ENCODE results near the gene CLASP1.
"Not testable (repeated sequence)": the region's sequence is repeated elsewhere in the genome, so short reads cannot be mapped to it uniquely, and the experiment has no call there.

The CLASP1 gene

DNA sequence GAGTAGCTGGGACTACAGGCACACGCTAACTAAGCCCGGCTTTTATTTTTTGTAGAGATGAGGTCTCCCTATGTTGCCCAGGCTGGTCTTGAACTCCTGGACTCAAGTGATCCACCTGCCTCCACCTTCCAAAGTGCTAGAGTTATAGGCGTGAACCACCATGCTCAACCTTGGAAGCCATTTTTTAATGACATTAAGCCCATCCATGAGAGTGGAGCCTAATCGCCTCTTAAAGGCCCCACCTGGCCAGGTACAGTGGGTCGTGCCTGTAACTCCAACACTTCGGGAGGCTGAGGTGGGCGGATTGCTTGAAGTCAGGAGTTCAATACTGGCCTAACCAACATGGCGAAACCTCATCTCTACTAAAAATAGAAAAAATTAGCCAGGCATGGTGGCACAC lies 322.6 kb downstream of the CLASP1 start:
- H3K9me3 Mint-ChIP-seq, result no peaks in the 10 kb centered on the region
- no peaks in the 10 kb centered on the region for H3K4me1 Mint-ChIP-seq
- peaks cover 18 to 20% of the 10 kb centered on the region in 2 donors for H3K27me3 Mint-ChIP-seq
- ATAC-seq (replicated peaks) (no peak), DNase-seq (no peak)
- no peaks in the 10 kb centered on the region for H3K36me3 Mint-ChIP-seq
- no peak overlapping the region for H3K4me3 Mint-ChIP-seq
- no peak overlapping the region for H3K27ac Mint-ChIP-seq

DNA sequence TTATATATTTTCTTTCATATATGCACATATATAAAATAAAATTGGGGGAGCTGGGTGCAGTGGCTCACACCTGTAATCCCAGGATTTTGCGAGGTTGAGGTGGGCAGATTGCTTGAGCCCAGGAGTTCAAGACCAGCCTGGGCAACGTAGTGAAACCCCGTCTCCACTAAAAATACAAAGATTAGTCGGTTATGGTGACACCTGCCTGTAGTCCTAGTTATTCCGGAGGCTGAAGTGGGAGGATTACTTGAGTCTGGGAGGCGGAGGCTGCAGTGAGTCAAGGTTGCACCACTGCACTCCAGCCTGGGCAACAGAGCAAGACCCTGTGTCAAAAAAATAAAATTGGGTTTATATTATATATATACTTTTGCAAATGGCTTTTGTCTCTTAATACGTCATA lies 324.7 kb downstream of the CLASP1 start:
- Mint-ChIP-seq H3K27me3 (peaks cover 18 to 19% of the 10 kb centered on the region in 2 donors), H3K36me3 (no peaks in the 10 kb centered on the region), H3K27ac (no peak overlapping the region), H3K4me3 (no peak overlapping the region), H3K9me3 (no peaks in the 10 kb centered on the region), H3K4me1 (no peaks in the 10 kb centered on the region)
- ATAC-seq (replicated peaks), result no peak
- DNase-seq, result no peak

DNA sequence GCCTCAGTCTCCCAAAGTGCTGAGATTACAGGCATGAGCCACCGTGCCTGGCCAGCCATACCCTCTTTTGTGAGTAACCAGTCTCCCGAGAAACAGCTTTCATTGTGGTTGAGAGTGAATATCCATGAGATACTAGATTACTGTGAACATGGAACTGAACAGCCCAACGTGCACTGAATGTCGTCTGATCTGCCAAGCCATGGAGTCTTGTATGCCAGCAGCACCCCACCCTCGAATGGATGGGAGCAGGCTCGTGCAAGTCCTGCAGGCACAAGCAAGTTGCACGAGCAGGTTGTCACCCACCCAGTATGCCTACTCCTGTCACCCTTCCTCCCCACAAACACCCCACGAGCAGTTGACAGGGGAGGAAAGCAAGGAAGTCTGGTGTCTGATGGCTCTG lies 327.8 kb downstream of the CLASP1 start:
- no peak for ATAC-seq (replicated peaks)
- Mint-ChIP-seq H3K36me3 (no peaks in the 10 kb centered on the region), H3K4me3 (no peak overlapping the region), H3K27me3 (peaks cover 13 to 14% of the 10 kb centered on the region in 2 donors), H3K9me3 (no peaks in the 10 kb centered on the region), H3K27ac (no peak overlapping the region), H3K4me1 (no peaks in the 10 kb centered on the region)
- no peak for DNase-seq

DNA sequence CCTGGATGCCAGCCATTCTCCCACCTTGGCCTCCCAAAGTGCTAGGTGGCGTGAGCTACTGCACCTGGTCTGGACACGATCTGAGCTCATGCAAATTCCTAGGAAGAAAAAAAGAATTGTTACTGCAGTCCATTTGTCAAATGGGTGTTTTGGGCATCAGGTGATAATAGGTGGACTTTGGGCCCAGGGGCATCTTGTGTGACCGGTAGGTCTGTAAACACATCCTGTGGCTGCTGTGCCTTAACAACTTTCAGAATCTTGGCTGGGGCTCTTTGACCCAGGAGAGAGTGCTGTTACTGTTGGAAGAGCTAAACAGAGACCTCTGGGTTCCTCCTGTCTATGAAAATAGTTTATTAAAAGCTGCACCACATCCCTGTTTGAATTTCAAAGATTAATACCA lies 329.3 kb downstream of the CLASP1 start:
- H3K27ac Mint-ChIP-seq, result no peak overlapping the region
- no peak for DNase-seq
- H3K4me1 Mint-ChIP-seq, result no peaks in the 10 kb centered on the region
- H3K36me3 Mint-ChIP-seq, result no peaks in the 10 kb centered on the region
- ATAC-seq (replicated peaks), result no peak
- no peak overlapping the region for H3K4me3 Mint-ChIP-seq
- no peaks in the 10 kb centered on the region for H3K9me3 Mint-ChIP-seq
- H3K27me3 Mint-ChIP-seq, result peaks cover under 1 to 9% of the 10 kb centered on the region in 2 donors

DNA sequence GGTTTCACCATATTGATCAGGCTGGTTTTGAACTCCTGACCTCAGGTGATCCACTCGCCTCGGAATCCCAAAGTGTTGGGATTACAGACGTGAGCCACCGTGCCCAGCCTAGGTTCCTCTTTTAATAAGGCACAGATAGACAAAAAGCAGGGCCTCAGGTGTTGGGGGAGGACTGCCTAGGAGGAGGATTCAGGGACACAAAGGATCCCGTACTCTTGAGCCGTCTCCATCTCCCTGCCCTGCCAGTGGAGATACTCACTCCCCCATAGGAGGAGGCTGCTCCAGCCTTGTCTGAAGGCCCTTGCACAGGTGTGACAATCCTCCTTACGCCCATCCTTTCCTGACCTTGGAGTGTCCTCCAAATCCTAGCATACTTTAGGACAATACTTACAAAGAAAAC lies 332.3 kb downstream of the CLASP1 start:
- ATAC-seq (replicated peaks), result no peak
- Mint-ChIP-seq H3K4me1 (no peaks in the 10 kb centered on the region), H3K27me3 (peaks cover 4% of the 10 kb centered on the region in 2 donors), H3K4me3 (no peak overlapping the region), H3K9me3 (no peaks in the 10 kb centered on the region), H3K36me3 (no peaks in the 10 kb centered on the region), H3K27ac (no peak overlapping the region)
- no peak for DNase-seq

DNA sequence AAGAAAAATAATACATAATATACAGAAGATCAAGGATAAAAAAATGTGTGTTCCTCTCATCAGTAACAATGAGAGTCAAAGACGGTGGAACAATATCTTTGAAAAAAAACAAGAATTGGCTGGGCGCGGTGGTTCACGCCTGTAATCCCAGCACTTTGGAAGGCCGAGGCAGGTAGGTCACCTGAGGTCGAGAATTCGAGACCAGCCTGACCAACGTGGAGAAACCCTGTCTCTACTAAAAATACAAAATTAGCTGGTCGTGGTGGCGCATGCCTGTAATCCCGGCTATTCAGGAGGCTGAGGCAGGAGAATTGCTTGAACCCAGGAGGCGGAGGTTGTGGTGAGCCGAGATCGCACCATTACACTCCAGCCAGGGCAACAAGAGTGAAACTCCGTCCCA lies 335.6 kb downstream of the CLASP1 start:
- not testable (repeated sequence) for ATAC-seq (replicated peaks); H3K4me3 Mint-ChIP-seq; H3K4me1 Mint-ChIP-seq; DNase-seq; H3K36me3 Mint-ChIP-seq; H3K27ac Mint-ChIP-seq; H3K9me3 Mint-ChIP-seq
- peaks cover 12 to 15% of the 10 kb centered on the region in 2 donors for H3K27me3 Mint-ChIP-seq

DNA sequence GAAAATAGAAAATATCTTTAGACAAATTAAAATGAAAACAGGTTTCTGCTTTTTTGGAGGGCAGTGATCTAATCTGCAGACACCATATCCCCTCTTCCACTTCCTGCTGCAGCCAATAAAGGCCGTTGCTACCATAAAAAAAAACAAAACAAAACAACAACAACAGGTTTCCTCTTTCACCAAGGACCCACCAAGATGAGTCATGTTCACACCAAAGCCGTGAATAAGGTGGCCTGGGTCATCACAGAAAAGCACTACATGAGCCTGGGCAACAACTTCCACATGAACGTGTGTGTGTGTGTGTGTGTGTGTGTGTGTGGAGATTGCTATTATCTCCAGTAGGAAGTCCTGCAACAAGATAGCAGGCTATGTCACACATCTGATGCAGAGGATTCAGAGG lies 339.5 kb downstream of the CLASP1 start:
- no peak overlapping the region for H3K4me3 Mint-ChIP-seq
- no peaks in the 10 kb centered on the region for H3K9me3 Mint-ChIP-seq
- H3K27ac Mint-ChIP-seq, result no peak overlapping the region
- peaks cover 35 to 42% of the 10 kb centered on the region in 2 donors for H3K27me3 Mint-ChIP-seq
- H3K36me3 Mint-ChIP-seq, result no peaks in the 10 kb centered on the region
- ATAC-seq (replicated peaks) (no peak), DNase-seq (no peak)
- no peaks in the 10 kb centered on the region for H3K4me1 Mint-ChIP-seq

DNA sequence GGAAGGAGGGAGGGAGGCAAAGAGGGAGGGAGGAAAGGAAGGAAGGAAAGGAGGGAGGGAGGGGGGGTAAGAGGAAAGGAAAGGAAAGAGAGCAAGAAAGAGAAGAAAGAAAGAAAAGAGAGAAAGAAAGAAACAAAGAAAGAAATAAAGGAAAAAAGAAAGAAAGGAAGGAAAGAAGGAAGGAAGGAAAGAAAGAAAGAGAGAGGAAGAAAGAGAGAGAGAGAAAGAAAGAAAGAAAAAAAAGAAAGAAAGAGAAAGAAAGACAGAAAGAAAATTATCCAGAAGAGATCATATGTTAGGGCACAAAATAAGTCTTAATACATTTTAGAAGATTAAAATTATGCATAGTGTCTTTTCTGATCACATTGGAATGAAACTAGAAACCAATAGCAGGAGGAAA lies 339.9 kb downstream of the CLASP1 start:
- Mint-ChIP-seq H3K9me3 (no peaks in the 10 kb centered on the region), H3K4me1 (no peaks in the 10 kb centered on the region), H3K36me3 (no peaks in the 10 kb centered on the region), H3K4me3 (no peak overlapping the region), H3K27me3 (peaks cover 39 to 44% of the 10 kb centered on the region in 2 donors), H3K27ac (no peak overlapping the region)
- ATAC-seq (replicated peaks), result no peak
- no peak for DNase-seq

DNA sequence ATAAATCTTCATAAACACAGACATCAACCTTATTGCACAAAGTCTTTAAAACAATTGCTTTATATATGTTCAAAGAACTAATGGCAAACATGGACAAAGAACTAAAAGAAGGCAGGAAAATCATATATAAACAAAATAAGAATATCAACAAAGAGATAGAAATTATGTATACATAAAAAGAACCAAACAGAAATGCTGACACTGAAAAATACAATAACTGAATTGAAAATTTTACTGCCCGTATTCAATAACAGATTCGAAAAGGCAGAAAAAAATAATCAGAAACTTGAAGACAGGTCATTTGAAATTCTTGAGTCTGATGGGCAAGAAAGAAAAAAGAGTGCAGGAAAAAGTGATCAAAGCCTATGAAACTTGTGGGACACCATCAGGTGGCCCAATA lies 342.2 kb downstream of the CLASP1 start:
- no peak for DNase-seq
- no peak for ATAC-seq (replicated peaks)
- H3K4me3 Mint-ChIP-seq, result no peak overlapping the region
- H3K36me3 Mint-ChIP-seq, result no peaks in the 10 kb centered on the region
- peaks cover 44 to 51% of the 10 kb centered on the region in 2 donors for H3K27me3 Mint-ChIP-seq
- H3K9me3 Mint-ChIP-seq, result no peaks in the 10 kb centered on the region
- no peak overlapping the region for H3K27ac Mint-ChIP-seq
- H3K4me1 Mint-ChIP-seq, result no peaks in the 10 kb centered on the region

DNA sequence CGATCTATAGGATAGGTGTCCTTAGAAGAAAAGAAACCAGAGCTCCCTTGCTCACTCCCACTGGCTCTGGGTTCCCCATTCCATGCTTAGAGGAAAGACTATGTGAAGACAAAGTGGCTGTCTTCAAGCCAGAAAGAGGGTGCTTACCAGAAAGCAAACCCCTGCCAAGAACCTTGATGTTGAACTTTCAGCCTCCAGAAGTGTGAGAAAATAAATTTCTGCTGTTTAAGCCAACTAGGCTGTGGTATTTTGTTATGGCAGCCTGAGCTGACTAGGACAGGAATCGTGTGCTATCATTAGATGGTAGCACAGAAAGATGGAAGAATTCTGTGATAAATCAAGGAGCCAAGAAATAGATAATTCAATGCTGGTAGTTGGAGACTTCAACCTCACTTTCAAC lies 344.3 kb downstream of the CLASP1 start:
- no peak overlapping the region for H3K27ac Mint-ChIP-seq
- H3K36me3 Mint-ChIP-seq, result no peaks in the 10 kb centered on the region
- H3K27me3 Mint-ChIP-seq, result peaks cover 42 to 57% of the 10 kb centered on the region in 2 donors
- no peaks in the 10 kb centered on the region for H3K4me1 Mint-ChIP-seq
- ATAC-seq (replicated peaks) (no peak), DNase-seq (no peak)
- peaks cover 0 to 3% of the 10 kb centered on the region in 2 donors for H3K9me3 Mint-ChIP-seq
- no peak overlapping the region for H3K4me3 Mint-ChIP-seq

DNA sequence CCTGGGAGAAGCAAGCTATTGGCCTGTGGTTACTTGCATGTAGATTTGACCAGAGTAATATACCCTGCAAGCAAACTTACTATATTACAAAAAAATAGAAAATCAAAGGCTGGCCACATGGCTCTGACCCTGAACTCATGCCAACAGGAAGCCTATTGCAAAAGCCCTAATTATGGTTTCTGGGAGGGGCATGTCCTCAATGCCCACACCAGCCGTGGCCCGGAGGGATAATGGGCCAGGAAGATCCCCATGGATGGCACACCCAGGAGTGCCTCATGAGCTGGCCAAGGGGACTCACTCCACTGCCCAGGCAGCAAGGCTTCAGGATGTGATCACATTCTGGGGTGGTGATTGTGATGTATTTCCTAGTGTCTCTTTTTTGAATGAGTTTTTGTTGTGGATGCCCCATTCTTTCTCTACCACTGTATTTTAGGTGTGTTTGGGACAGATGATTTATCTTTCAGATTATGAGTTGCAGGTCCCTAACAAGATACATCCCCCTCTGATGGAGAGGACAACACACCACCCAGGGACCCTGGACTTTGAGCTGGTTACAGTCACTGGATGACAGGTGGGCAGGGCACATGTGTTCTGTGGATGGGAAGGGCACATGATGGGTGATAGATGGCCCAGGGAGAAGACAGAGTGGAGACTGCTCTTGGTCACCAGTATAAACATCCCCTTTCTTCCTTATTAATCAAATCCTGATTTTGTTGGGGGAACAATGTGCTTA lies 345.6 kb downstream of the CLASP1 start:
- Mint-ChIP-seq H3K36me3 (no peaks in the 10 kb centered on the region), H3K27ac (no peak overlapping the region), H3K4me1 (no peaks in the 10 kb centered on the region), H3K4me3 (no peak overlapping the region), H3K27me3 (peaks cover 37 to 46% of the 10 kb centered on the region in 2 donors), H3K9me3 (peaks cover 0 to 3% of the 10 kb centered on the region in 2 donors)
- DNase-seq (no peak), ATAC-seq (replicated peaks) (no peak)

DNA sequence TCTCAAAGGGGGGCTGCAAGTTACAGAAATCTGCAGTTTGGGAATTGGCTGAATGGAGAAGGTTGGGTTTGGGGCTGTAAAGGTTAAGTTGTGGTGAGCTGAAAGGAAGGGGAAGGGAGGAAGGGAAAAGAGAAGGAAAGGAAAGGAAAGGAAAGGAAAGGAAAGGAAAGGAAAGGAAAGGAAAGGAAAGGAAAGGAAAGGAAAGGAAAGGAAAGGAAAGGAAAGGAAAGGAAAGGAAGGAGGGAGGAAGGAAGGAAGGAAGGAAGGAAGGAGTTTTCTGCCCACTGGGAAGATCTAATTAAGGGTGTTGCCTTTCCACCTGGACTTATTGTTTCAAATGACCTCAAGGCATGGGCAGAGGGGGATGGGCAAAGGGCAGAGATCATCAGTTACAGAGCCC lies 348.1 kb downstream of the CLASP1 start:
- H3K27me3 Mint-ChIP-seq, result peaks cover 24 to 26% of the 10 kb centered on the region in 2 donors
- H3K9me3 Mint-ChIP-seq; H3K4me3 Mint-ChIP-seq; ATAC-seq (replicated peaks); DNase-seq; H3K27ac Mint-ChIP-seq; H3K4me1 Mint-ChIP-seq; H3K36me3 Mint-ChIP-seq: not testable (repeated sequence)

DNA sequence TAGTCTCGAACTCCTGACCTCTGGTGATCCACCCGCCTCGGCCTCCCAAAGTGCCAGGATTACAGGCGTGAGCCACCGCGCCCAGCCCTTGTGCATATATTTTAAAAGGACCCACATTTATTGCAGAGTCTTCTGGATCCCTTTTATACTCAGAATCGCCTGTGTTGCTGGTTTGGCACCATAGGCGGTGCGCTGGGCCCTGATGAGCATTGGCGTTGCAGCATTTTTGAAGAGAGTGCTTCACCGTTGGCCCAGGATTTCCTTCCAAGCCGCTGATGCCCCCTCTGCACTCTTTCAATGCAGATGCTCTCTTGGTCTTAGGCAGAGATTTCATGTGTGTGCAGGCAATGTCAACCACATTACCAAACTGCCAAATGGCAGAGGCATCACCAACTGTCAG lies 350.8 kb downstream of the CLASP1 start:
- DNase-seq (no peak), ATAC-seq (replicated peaks) (no peak)
- Mint-ChIP-seq H3K4me1 (no peaks in the 10 kb centered on the region), H3K27ac (no peak overlapping the region), H3K36me3 (no peaks in the 10 kb centered on the region), H3K4me3 (no peak overlapping the region), H3K27me3 (peaks cover 10 to 11% of the 10 kb centered on the region in 2 donors), H3K9me3 (peaks cover 0 to 3% of the 10 kb centered on the region in 2 donors)

DNA sequence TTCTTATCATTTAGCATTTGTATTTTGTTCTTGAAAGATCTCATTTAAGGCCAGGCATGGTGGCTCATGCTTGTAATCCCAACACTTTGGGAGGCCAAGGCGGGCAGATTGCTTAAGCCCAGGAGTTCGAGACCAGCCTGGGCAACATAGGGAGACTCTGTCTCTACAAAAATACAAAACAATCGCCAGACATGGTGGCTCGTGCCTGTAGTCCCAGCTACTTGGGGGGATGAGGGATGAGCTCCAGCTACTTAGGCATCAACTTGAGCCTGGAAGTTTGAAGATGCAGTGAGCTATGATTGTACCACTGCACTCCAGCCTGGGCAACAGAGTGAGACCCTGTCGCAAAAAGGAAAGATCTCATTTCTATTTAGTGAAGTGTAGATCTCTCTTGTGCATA lies 351.4 kb downstream of the CLASP1 start:
- not testable (repeated sequence) for H3K9me3 Mint-ChIP-seq; DNase-seq; H3K4me1 Mint-ChIP-seq; H3K27ac Mint-ChIP-seq; H3K4me3 Mint-ChIP-seq; ATAC-seq (replicated peaks); H3K36me3 Mint-ChIP-seq
- peaks cover 10 to 11% of the 10 kb centered on the region in 2 donors for H3K27me3 Mint-ChIP-seq

DNA sequence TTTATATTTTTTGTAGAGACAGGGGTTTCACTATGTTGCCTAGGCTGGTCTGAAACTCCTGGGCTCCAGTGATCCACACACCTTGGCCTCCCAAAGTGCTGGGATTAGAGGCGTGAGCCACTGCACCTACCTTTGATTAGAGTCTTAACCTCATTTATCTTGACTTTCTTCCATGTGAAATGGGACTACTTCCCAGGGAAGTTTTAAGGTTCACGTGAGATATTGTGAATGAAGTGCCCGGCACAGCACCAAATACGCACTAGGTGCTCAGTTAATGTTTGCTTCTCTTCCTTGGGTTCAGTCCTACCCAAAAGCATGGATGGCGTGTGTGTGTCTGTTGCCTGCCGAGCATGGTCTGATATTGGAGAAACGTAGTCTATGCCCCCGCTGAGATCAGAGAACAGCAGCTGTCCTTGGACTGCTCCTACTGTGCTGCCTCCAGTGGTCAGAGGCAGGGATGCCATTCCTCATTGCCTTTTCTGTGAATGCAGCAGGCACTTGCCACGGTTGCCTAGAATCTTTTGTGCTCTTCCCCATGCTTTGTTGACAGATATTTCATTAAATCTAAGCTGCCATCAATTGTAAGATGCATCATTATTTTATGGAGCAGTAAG lies 351.9 kb downstream of the CLASP1 start:
- peaks cover 6 to 10% of the 10 kb centered on the region in 2 donors for H3K27me3 Mint-ChIP-seq
- H3K9me3 Mint-ChIP-seq, result peaks cover 0 to 3% of the 10 kb centered on the region in 2 donors
- H3K4me3 Mint-ChIP-seq, result no peak overlapping the region
- H3K36me3 Mint-ChIP-seq, result no peaks in the 10 kb centered on the region
- H3K4me1 Mint-ChIP-seq, result no peaks in the 10 kb centered on the region
- DNase-seq (no peak), ATAC-seq (replicated peaks) (peak; percentile 37 to 57)
- H3K27ac Mint-ChIP-seq, result no peak overlapping the region

Measured in stimulated activated naive B cell treated with anti-CD40 and anti-IgM and Interleukin-4, amounts not matched to agents 10 μg/mL and 1 μg/mL and 100 μg/mL, for 72 hours (primary cell).